T-cell (primary cell): Measurements from ENCODE around the gene MRPL48. TPM values are rescaled to one million over a fixed set of nuclear protein-coding genes. Genes with fewer than 3 reads are reported as not detected.

Experiments used
- ATAC-seq, 4 experiments: fragments of 200-7000 bp in 3 of 4; fragments of 150-1000 bp in 1 of 4; cut with Tn5 transposase; replicated peaks in 1 of 4; 1 replicate in 3 of 4; 2 replicates in 1 of 4; pipeline ENCODE4 v1.10.0; 2021; ENCODE audit warnings: moderate library complexity in 3 of 4, mild to moderate bottlenecking in 2 of 4, moderate number of reproducible peaks in 1 of 4
- CTCF ChIA-PET, 2 donors: fragments of 300-600 bp; sonication (Branson Sonifier 250); formaldehyde crosslinking; loops; one replicate each; lab custom pipeline; 2022; ENCODE audit warnings: antibody characterized with exemption in 2 of 2; lab: Charles Lee
- POLR2A ChIA-PET, 2 donors: fragments of 300-600 bp; sonication (Branson Sonifier 250); formaldehyde crosslinking; loops; one replicate each; lab custom pipeline; 2022; ENCODE audit warnings: antibody characterized with exemption in 2 of 2; lab: Charles Lee
- DNase-seq, 35 experiments: peaks; one replicate each; pipeline versions ENCODE4 v3.0.0 to v3.0.0-alpha.2; 2013 to 2023
- H3K27ac ChIP-seq: one replicate; pipeline ENCODE4 v1.5.1; 2013; ENCODE audit warnings: low read length
- H3K27me3 ChIP-seq, 2 experiments: replicated peaks in 1 of 2; 1 replicate in 1 of 2; 2 replicates in 1 of 2; pipeline versions ENCODE4 v1.6.1 to v1.7.0; 2013; ENCODE audit warnings: low read length in 1 of 2, mixed read lengths in 1 of 2; ENCODE audit not compliant: control insufficient read depth in 2 of 2, insufficient read depth in 2 of 2; ENCODE audit errors: extremely low read depth in 1 of 2
- H3K36me3 ChIP-seq, 2 donors: 1 replicate in 1 of 2; 2 replicates in 1 of 2; pipeline versions ENCODE4 v1.6.1 to v1.7.0; 2013; ENCODE audit warnings: low read length in 1 of 2; ENCODE audit not compliant: control insufficient read depth in 2 of 2, insufficient read depth in 1 of 2; ENCODE audit errors: extremely low read depth in 1 of 2
- H3K4me1 ChIP-seq, 2 experiments: 1 replicate in 1 of 2; 2 replicates in 1 of 2; pipeline versions ENCODE4 v1.6.1 to v1.7.0; 2013; ENCODE audit warnings: low read length in 2 of 2, mixed read lengths in 1 of 2; ENCODE audit not compliant: insufficient read depth in 2 of 2, control insufficient read depth in 1 of 2; ENCODE audit errors: extremely low read depth in 1 of 2
- H3K4me3 ChIP-seq, 2 donors: 1 replicate in 1 of 2; 2 replicates in 1 of 2; pipeline versions ENCODE4 v1.5.1 to v1.7.0; 2013; ENCODE audit warnings: mild to moderate bottlenecking in 2 of 2, low read length in 1 of 2, moderate library complexity in 1 of 2; ENCODE audit not compliant: control insufficient read depth in 1 of 2; ENCODE audit errors: extremely low read depth in 1 of 2
- H3K9me3 ChIP-seq: 2 replicates; pipeline ENCODE4 v1.7.0; 2013
- H3K27ac Mint-ChIP-seq, 2 donors: one replicate each; pipeline ENCODE4 v1.8.0; 2020 to 2021; ENCODE audit warnings: mild to moderate bottlenecking in 2 of 2, mixed read lengths in 2 of 2
- H3K27me3 Mint-ChIP-seq, 2 donors: one replicate each; pipeline ENCODE4 v1.8.0; 2021 to 2022; ENCODE audit warnings: mixed read lengths in 2 of 2
- H3K36me3 Mint-ChIP-seq: one replicate; pipeline ENCODE4 v1.8.0; 2021; ENCODE audit warnings: mixed read lengths
- H3K4me1 Mint-ChIP-seq, 3 donors: one replicate each; pipeline ENCODE4 v1.8.0; 2020 to 2022; ENCODE audit warnings: mixed read lengths in 3 of 3, mild to moderate bottlenecking in 1 of 3
- H3K4me3 Mint-ChIP-seq, 3 donors: one replicate each; pipeline ENCODE4 v1.8.0; 2020 to 2022; ENCODE audit warnings: mild to moderate bottlenecking in 3 of 3, mixed read lengths in 3 of 3, moderate library complexity in 3 of 3
- H3K9me3 Mint-ChIP-seq, 3 donors: one replicate each; pipeline ENCODE4 v1.8.0; 2020 to 2022; ENCODE audit warnings: mixed read lengths in 3 of 3
- WGBS: methylation state at CpG from one replicate; pipeline ENCODE4 v1.1.5; 2013; ENCODE audit warnings: missing lambda C conversion rate; ENCODE audit not compliant: insufficient coverage; 5-methylcytosine and 5-hydroxymethylcytosine counted together
- total RNA-seq, 35 experiments: library from RNA in 6 of 35; stranded (reverse) in 6 of 35; fragments of 120-200 nt in 1 of 35; gene quantifications; one replicate each; pipeline versions ENCODE4 v1.2.1 to v1.2.4 and lab custom pipeline; 2013 to 2026

The MRPL48 gene
- total RNA-seq, 5 donors from 2014 or later (not counting 1 experiment from before 2014, with no cell fraction given), result 21.9 to 26.6 (median 25.7) TPM

GRCh38 chr11:73894725-73895335, 107.2 kb downstream of the MRPL48 start:
- Histone ChIP-seq H3K4me3 (no peak overlapping the region), H3K4me1 (no peaks in the 10 kb centered on the region), H3K9me3 (no peaks in the 10 kb centered on the region), H3K27me3 (no peaks in the 10 kb centered on the region), H3K27ac (no peak overlapping the region), H3K36me3 (peaks cover 3 to 40% of the 10 kb centered on the region in 2 donors)
- peaks cover 26% of the 10 kb centered on the region for H3K36me3 Mint-ChIP-seq
- ATAC-seq, result no peak
- H3K4me3 Mint-ChIP-seq, result no peak overlapping the region
- no peaks in the 10 kb centered on the region for H3K27me3 Mint-ChIP-seq
- H3K9me3 Mint-ChIP-seq, result no peaks in the 10 kb centered on the region
- H3K27ac Mint-ChIP-seq, result no peak overlapping the region
- ChIA-PET CTCF (interaction anchor here in 1 of 2 donors (0.6 kb wide), 1 partner anchor 588 kb away, joined by 6 read pairs; no protein-coding TSS in a partner anchor), POLR2A (interaction anchor here in 1 of 2 donors (0.6 kb wide), 1 partner anchor 11 kb away, joined by 5 read pairs; no protein-coding TSS in a partner anchor)
- 82% methylated on average over 4 of the region's 5 CpGs for WGBS
- no peak for DNase-seq
- no peaks in the 10 kb centered on the region for H3K4me1 Mint-ChIP-seq

- ATAC-seq, result no peak
- no peak overlapping the region for H3K4me3 ChIP-seq
- H3K4me1 Mint-ChIP-seq, result no peaks in the 10 kb centered on the region
- no peaks in the 10 kb centered on the region for H3K27me3 Mint-ChIP-seq
- H3K4me1 ChIP-seq, result no peaks in the 10 kb centered on the region
- CTCF ChIA-PET, result no interaction called here
- no peak overlapping the region for H3K4me3 Mint-ChIP-seq
- H3K27me3 ChIP-seq, result no peaks in the 10 kb centered on the region
- H3K36me3 ChIP-seq, result peaks cover 1 to 28% of the 10 kb centered on the region in 2 donors
- H3K9me3 Mint-ChIP-seq, result no peaks in the 10 kb centered on the region
- POLR2A ChIA-PET, result interaction anchor here in 1 of 2 donors (0.6 kb wide), 1 partner anchor 114 kb away, joined by 3 read pairs; no protein-coding TSS in a partner anchor
- H3K36me3 Mint-ChIP-seq, result peaks cover 42% of the 10 kb centered on the region
- 100% methylated on average over 1 of the region's 1 CpG for WGBS
- peak overlapping the region in 1 of 2 donors; percentile 61 for H3K27ac Mint-ChIP-seq
- no peak overlapping the region for H3K27ac ChIP-seq
- no peaks in the 10 kb centered on the region for H3K9me3 ChIP-seq
- DNase-seq, result no peak
Measured at GRCh38 chr11:73902303-73902702, 114.6 kb downstream of the MRPL48 start.

GRCh38 chr11:73907191-73907590, 119.5 kb downstream of the MRPL48 start:
- 86% methylated on average over 1 of the region's 4 CpGs for WGBS
- ChIA-PET POLR2A (no interaction called here), CTCF (no interaction called here)
- H3K4me3 ChIP-seq, result no peak overlapping the region
- H3K9me3 ChIP-seq, result no peaks in the 10 kb centered on the region
- DNase-seq, result no peak
- H3K4me3 Mint-ChIP-seq, result no peak overlapping the region
- no peak overlapping the region for H3K27ac ChIP-seq
- H3K27me3 ChIP-seq, result no peaks in the 10 kb centered on the region
- H3K36me3 Mint-ChIP-seq, result peaks cover 45% of the 10 kb centered on the region
- ATAC-seq, result peak in 1 of 4 experiments; percentile 44
- H3K27ac Mint-ChIP-seq, result no peak overlapping the region
- H3K9me3 Mint-ChIP-seq, result no peaks in the 10 kb centered on the region
- H3K4me1 Mint-ChIP-seq, result no peaks in the 10 kb centered on the region
- no peaks in the 10 kb centered on the region for H3K27me3 Mint-ChIP-seq
- H3K4me1 ChIP-seq, result no peaks in the 10 kb centered on the region
- H3K36me3 ChIP-seq, result peaks cover 7 to 37% of the 10 kb centered on the region in 2 donors

- ChIA-PET POLR2A (no interaction called here), CTCF (no interaction called here)
- Mint-ChIP-seq H3K4me3 (no peak overlapping the region), H3K27me3 (no peaks in the 10 kb centered on the region), H3K4me1 (no peaks in the 10 kb centered on the region), H3K27ac (no peak overlapping the region), H3K9me3 (no peaks in the 10 kb centered on the region), H3K36me3 (peaks cover 55% of the 10 kb centered on the region)
- DNase-seq (no peak), ATAC-seq (no peak)
- 100% methylated on average over 1 of the region's 2 CpGs for WGBS
- H3K36me3 ChIP-seq, result peaks cover 7 to 62% of the 10 kb centered on the region in 2 donors
- H3K27ac ChIP-seq, result no peak overlapping the region
- no peaks in the 10 kb centered on the region for H3K4me1 ChIP-seq
- H3K4me3 ChIP-seq, result no peak overlapping the region
- no peaks in the 10 kb centered on the region for H3K27me3 ChIP-seq
- H3K9me3 ChIP-seq, result no peaks in the 10 kb centered on the region
Measured at GRCh38 chr11:73912026-73912425, 124.4 kb downstream of the MRPL48 start.

GRCh38 chr11:73913472-73913871, 125.8 kb downstream of the MRPL48 start:
- no peaks in the 10 kb centered on the region for H3K4me1 Mint-ChIP-seq

GRCh38 chr11:73914284-73914683, 126.6 kb downstream of the MRPL48 start:
- Histone ChIP-seq H3K9me3 (no peaks in the 10 kb centered on the region), H3K4me1 (no peaks in the 10 kb centered on the region), H3K27me3 (no peaks in the 10 kb centered on the region), H3K4me3 (no peak overlapping the region), H3K27ac (no peak overlapping the region), H3K36me3 (peaks cover 9 to 72% of the 10 kb centered on the region in 2 donors)
- WGBS, result 83% methylated on average over 1 of the region's 4 CpGs
- ChIA-PET CTCF (interaction anchor here (0.6 to 0.8 kb wide), 2 partner anchors 15 to 481 kb away, joined by 4 to 5 read pairs; no protein-coding TSS in a partner anchor), POLR2A (no interaction called here)
- ATAC-seq (no peak), DNase-seq (no peak)
- Mint-ChIP-seq H3K27me3 (no peaks in the 10 kb centered on the region), H3K9me3 (no peaks in the 10 kb centered on the region), H3K27ac (no peak overlapping the region), H3K36me3 (peaks cover 55% of the 10 kb centered on the region), H3K4me1 (no peaks in the 10 kb centered on the region), H3K4me3 (no peak overlapping the region)

More at GRCh38 chr11:73913472-73913871, 125.8 kb downstream of the MRPL48 start:
- Mint-ChIP-seq H3K27ac (no peak overlapping the region), H3K27me3 (no peaks in the 10 kb centered on the region), H3K9me3 (no peaks in the 10 kb centered on the region), H3K36me3 (peaks cover 50% of the 10 kb centered on the region), H3K4me3 (no peak overlapping the region)
- Histone ChIP-seq H3K36me3 (peaks cover 5 to 70% of the 10 kb centered on the region in 2 donors), H3K4me1 (no peaks in the 10 kb centered on the region), H3K4me3 (no peak overlapping the region), H3K9me3 (no peaks in the 10 kb centered on the region), H3K27ac (no peak overlapping the region), H3K27me3 (no peaks in the 10 kb centered on the region)
- ChIA-PET CTCF (interaction anchor here (0.6 to 0.8 kb wide), 2 partner anchors 14 to 480 kb away, joined by 4 to 5 read pairs; no protein-coding TSS in a partner anchor), POLR2A (no interaction called here)
- DNase-seq (no peak), ATAC-seq (no peak)
